ENCODE results near the gene CD300A.
A peak's percentile ranks its signal among the peaks of the same experiment; 100 is the strongest.

Gene CD300A

DNA sequence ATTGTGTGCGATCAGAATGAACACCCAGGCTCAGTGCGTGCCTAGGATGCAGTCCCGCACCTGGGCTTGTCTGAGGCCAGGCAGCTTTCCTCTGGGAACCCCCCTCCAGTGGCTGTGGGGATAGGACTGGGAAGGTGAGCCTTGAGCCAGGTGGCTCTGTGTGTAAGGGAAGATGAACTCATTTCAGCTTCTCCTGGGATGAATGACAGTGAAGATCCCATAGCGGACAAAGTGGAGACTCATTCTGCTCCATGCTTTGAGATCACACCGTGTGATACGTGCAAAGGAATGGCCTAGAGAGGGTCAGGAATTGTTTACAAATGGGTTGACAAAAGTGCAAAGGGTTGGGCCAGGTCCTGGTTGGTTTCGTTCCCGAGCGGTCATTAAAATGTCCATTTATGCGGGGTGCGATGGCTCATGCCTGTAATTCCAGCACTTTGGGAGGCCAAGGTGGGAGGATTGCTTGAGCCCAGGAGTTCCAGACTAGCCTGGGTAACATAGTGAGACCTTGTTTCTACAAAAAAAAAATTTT is 18.7 kb upstream of the CD300A start:
- H3K4me3 ChIP-seq (ENCODE audit: low read length in 2 of 2), result no peak overlapping the region
- H3K9me3 ChIP-seq (ENCODE audit: control insufficient read depth in 2 of 2, low read length in 2 of 2), result no peaks in the 10 kb centered on the region
- no peaks in the 10 kb centered on the region for H3K27me3 ChIP-seq (ENCODE audit: control insufficient read depth in 2 of 2, insufficient read depth in 2 of 2, low read length in 2 of 2)
- H3K36me3 ChIP-seq (ENCODE audit: control insufficient read depth in 2 of 2, insufficient read depth in 2 of 2, low read length in 2 of 2), result peaks cover 10 to 15% of the 10 kb centered on the region in 2 donors
- H3K27ac ChIP-seq (ENCODE audit: low read depth in 2 of 2, low read length in 2 of 2), result no peak overlapping the region
- peaks cover 27 to 39% of the 10 kb centered on the region in 2 donors for H3K4me1 ChIP-seq (ENCODE audit: control insufficient read depth in 2 of 2, insufficient read depth in 2 of 2, low read length in 2 of 2)
- no peak overlapping the region for H3K9ac ChIP-seq (ENCODE audit: low read depth in 1 of 2, low read length in 2 of 2)

- Histone ChIP-seq H3K27ac (ENCODE audit: low read depth in 2 of 2, low read length in 2 of 2) (no peak overlapping the region), H3K9me3 (ENCODE audit: control insufficient read depth in 2 of 2, low read length in 2 of 2) (no peaks in the 10 kb centered on the region), H3K4me3 (ENCODE audit: low read length in 2 of 2) (no peak overlapping the region), H3K36me3 (ENCODE audit: control insufficient read depth in 2 of 2, insufficient read depth in 2 of 2, low read length in 2 of 2) (peaks cover 10 to 15% of the 10 kb centered on the region in 2 donors), H3K27me3 (ENCODE audit: control insufficient read depth in 2 of 2, insufficient read depth in 2 of 2, low read length in 2 of 2) (no peaks in the 10 kb centered on the region), H3K4me1 (ENCODE audit: control insufficient read depth in 2 of 2, insufficient read depth in 2 of 2, low read length in 2 of 2) (peaks cover 26 to 41% of the 10 kb centered on the region in 2 donors), H3K9ac (ENCODE audit: low read depth in 1 of 2, low read length in 2 of 2) (no peak overlapping the region)
Measured at GRCh38 chr17:74448756-74449155, 17.7 kb upstream of the CD300A start.

- H3K4me3 ChIP-seq (ENCODE audit: low read length in 2 of 2), result no peak overlapping the region
- peaks cover 23 to 38% of the 10 kb centered on the region in 2 donors for H3K4me1 ChIP-seq (ENCODE audit: control insufficient read depth in 2 of 2, insufficient read depth in 2 of 2, low read length in 2 of 2)
- H3K36me3 ChIP-seq (ENCODE audit: control insufficient read depth in 2 of 2, insufficient read depth in 2 of 2, low read length in 2 of 2), result peaks cover 10 to 15% of the 10 kb centered on the region in 2 donors
- no peaks in the 10 kb centered on the region for H3K9me3 ChIP-seq (ENCODE audit: control insufficient read depth in 2 of 2, low read length in 2 of 2)
- H3K9ac ChIP-seq (ENCODE audit: low read depth in 1 of 2, low read length in 2 of 2), result no peak overlapping the region
- no peaks in the 10 kb centered on the region for H3K27me3 ChIP-seq (ENCODE audit: control insufficient read depth in 2 of 2, insufficient read depth in 2 of 2, low read length in 2 of 2)
- no peak overlapping the region for H3K27ac ChIP-seq (ENCODE audit: low read depth in 2 of 2, low read length in 2 of 2)
Measured at GRCh38 chr17:74449306-74449705, 17.1 kb upstream of the CD300A start.

DNA sequence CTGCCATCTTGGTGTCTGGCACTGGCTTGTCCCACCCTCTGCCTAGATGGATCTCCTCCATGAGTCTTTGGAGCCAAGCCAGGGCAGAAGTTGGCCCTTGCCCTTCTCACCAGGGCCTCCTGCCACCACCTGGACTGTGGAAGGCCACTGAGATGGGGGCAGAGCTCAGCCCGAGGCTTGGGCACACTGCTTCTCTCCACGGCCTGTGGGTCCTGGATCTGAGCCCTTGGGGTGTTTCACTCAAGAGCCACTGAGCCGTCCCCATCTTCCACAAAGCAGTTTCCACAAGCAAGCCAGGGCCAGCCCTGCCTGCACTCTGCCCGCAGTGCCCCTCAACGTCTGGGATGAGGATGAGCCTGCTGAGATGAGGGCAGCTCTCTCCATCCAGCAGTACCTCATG is 16.7 kb upstream of the CD300A start:
- no peak overlapping the region for H3K4me3 ChIP-seq (ENCODE audit: low read length in 2 of 2)
- H3K9ac ChIP-seq (ENCODE audit: low read depth in 1 of 2, low read length in 2 of 2), result no peak overlapping the region
- peaks cover 10 to 15% of the 10 kb centered on the region in 2 donors for H3K36me3 ChIP-seq (ENCODE audit: control insufficient read depth in 2 of 2, insufficient read depth in 2 of 2, low read length in 2 of 2)
- peak overlapping the region in 1 of 2 donors; percentile 9 for H3K27ac ChIP-seq (ENCODE audit: low read depth in 2 of 2, low read length in 2 of 2)
- H3K27me3 ChIP-seq (ENCODE audit: control insufficient read depth in 2 of 2, insufficient read depth in 2 of 2, low read length in 2 of 2), result no peaks in the 10 kb centered on the region
- H3K4me1 ChIP-seq (ENCODE audit: control insufficient read depth in 2 of 2, insufficient read depth in 2 of 2, low read length in 2 of 2), result peaks cover 23 to 38% of the 10 kb centered on the region in 2 donors
- H3K9me3 ChIP-seq (ENCODE audit: control insufficient read depth in 2 of 2, low read length in 2 of 2), result no peaks in the 10 kb centered on the region

DNA sequence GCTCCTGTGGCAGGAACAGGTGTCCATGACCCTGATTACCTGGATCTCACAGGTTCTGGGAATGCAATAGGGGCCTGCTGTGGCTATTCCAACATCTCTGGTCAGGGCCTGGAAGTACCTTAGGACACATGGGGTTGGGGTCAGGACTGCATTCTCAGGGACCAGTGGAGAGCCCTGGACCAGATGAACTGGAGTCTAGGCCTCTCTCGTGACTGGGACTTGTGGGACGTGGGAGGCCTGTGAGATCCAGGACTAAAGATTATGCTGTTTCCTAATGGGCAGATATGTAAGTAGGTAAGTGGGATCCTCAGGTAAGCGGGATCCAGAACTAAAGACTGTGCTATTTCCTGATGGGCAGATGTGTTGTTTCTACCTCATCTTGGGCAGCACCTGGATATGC is 16.2 kb upstream of the CD300A start:
- no peak overlapping the region for H3K4me3 ChIP-seq (ENCODE audit: low read length in 2 of 2)
- H3K27ac ChIP-seq (ENCODE audit: low read depth in 2 of 2, low read length in 2 of 2), result no peak overlapping the region
- peaks cover 10 to 15% of the 10 kb centered on the region in 2 donors for H3K36me3 ChIP-seq (ENCODE audit: control insufficient read depth in 2 of 2, insufficient read depth in 2 of 2, low read length in 2 of 2)
- H3K9ac ChIP-seq (ENCODE audit: low read depth in 1 of 2, low read length in 2 of 2), result no peak overlapping the region
- H3K9me3 ChIP-seq (ENCODE audit: control insufficient read depth in 2 of 2, low read length in 2 of 2), result no peaks in the 10 kb centered on the region
- H3K27me3 ChIP-seq (ENCODE audit: control insufficient read depth in 2 of 2, insufficient read depth in 2 of 2, low read length in 2 of 2), result no peaks in the 10 kb centered on the region
- peaks cover 27 to 40% of the 10 kb centered on the region in 2 donors for H3K4me1 ChIP-seq (ENCODE audit: control insufficient read depth in 2 of 2, insufficient read depth in 2 of 2, low read length in 2 of 2)

GRCh38 chr17:74450925-74451403 is 15.5 kb upstream of the CD300A start:
- peak overlapping the region in 1 of 2 donors; percentile 32 for H3K27ac ChIP-seq (ENCODE audit: low read depth in 2 of 2, low read length in 2 of 2)
- no peak overlapping the region for H3K9ac ChIP-seq (ENCODE audit: low read depth in 1 of 2, low read length in 2 of 2)
- peaks cover 27 to 41% of the 10 kb centered on the region in 2 donors for H3K4me1 ChIP-seq (ENCODE audit: control insufficient read depth in 2 of 2, insufficient read depth in 2 of 2, low read length in 2 of 2)
- H3K36me3 ChIP-seq (ENCODE audit: control insufficient read depth in 2 of 2, insufficient read depth in 2 of 2, low read length in 2 of 2), result peaks cover 10 to 15% of the 10 kb centered on the region in 2 donors
- no peak overlapping the region for H3K4me3 ChIP-seq (ENCODE audit: low read length in 2 of 2)
- H3K27me3 ChIP-seq (ENCODE audit: control insufficient read depth in 2 of 2, insufficient read depth in 2 of 2, low read length in 2 of 2), result no peaks in the 10 kb centered on the region
- no peaks in the 10 kb centered on the region for H3K9me3 ChIP-seq (ENCODE audit: control insufficient read depth in 2 of 2, low read length in 2 of 2)

DNA sequence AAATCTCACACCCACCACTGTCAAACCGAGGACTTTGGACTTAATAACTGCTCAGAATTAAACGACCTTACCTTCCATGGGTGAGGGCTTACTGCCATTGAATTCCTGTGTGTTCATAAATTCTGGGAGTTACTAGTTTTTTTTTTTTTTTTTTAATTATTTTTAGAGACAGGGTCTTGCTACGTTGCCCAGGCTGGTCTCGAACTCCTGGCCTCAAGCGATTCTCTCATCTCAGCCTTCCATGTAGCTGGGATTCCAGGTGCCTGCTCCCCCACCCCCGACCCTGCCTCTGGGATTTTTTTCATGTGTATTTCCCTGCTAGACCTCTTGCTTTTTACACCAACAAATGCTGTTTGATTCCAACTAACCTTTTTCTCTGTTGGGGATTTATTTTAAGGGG is 14.9 kb upstream of the CD300A start:
- Histone ChIP-seq H3K36me3 (ENCODE audit: control insufficient read depth in 2 of 2, insufficient read depth in 2 of 2, low read length in 2 of 2) (peaks cover 8 to 15% of the 10 kb centered on the region in 2 donors), H3K27ac (ENCODE audit: low read depth in 2 of 2, low read length in 2 of 2) (peak overlapping the region in 1 of 2 donors; percentile 25), H3K9ac (ENCODE audit: low read depth in 1 of 2, low read length in 2 of 2) (no peak overlapping the region), H3K4me1 (ENCODE audit: control insufficient read depth in 2 of 2, insufficient read depth in 2 of 2, low read length in 2 of 2) (peaks cover 27 to 44% of the 10 kb centered on the region in 2 donors), H3K27me3 (ENCODE audit: control insufficient read depth in 2 of 2, insufficient read depth in 2 of 2, low read length in 2 of 2) (no peaks in the 10 kb centered on the region), H3K4me3 (ENCODE audit: low read length in 2 of 2) (no peak overlapping the region), H3K9me3 (ENCODE audit: control insufficient read depth in 2 of 2, low read length in 2 of 2) (no peaks in the 10 kb centered on the region)

DNA sequence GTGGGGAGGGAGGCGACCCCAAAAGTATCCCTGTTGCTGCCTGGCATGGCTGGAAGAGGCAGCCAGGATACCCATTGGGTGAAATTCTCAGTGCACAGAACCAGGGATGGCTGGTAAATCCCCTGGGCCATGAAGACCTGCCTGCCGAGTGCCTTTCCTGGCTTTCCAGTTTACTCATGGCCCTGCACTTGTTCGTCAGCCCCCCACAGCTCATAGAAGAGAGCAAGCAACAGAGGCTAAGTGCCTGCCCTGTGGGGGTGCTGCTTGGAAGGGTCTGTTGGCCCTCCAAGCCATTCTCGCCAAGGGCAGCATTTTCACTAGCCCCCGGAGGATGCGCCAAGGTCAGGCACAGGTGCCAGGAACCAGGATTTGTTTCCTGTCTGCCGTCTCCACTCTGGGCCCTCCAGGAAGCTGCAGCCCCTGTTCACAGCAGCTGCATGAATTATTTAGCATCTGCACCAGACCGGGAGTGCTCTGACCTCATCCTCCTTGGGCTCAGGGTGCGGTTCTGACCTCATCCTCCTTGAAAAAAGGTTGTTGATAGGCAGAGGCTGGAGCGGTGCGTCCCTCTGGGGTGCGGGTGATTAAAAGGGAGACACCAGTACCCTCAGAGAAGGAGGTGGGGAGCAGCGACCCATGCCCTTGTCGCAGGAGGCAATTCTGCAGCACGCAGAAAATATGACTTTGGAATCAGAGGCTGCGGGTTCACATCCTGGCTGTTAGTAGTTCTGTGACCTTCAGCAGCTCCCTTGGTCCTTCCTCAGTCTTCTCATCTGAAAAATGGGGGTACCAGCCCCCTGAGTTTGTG is 14.2 kb upstream of the CD300A start:
- Histone ChIP-seq H3K27me3 (ENCODE audit: control insufficient read depth in 2 of 2, insufficient read depth in 2 of 2, low read length in 2 of 2) (no peaks in the 10 kb centered on the region), H3K4me3 (ENCODE audit: low read length in 2 of 2) (no peak overlapping the region), H3K4me1 (ENCODE audit: control insufficient read depth in 2 of 2, insufficient read depth in 2 of 2, low read length in 2 of 2) (peaks cover 27 to 43% of the 10 kb centered on the region in 2 donors), H3K9me3 (ENCODE audit: control insufficient read depth in 2 of 2, low read length in 2 of 2) (no peaks in the 10 kb centered on the region), H3K27ac (ENCODE audit: low read depth in 2 of 2, low read length in 2 of 2) (peak overlapping the region in 1 of 2 donors; percentile 25), H3K9ac (ENCODE audit: low read depth in 1 of 2, low read length in 2 of 2) (peak overlapping the region in 1 of 2 donors; percentile 74), H3K36me3 (ENCODE audit: control insufficient read depth in 2 of 2, insufficient read depth in 2 of 2, low read length in 2 of 2) (peaks cover 2 to 11% of the 10 kb centered on the region in 2 donors)

DNA sequence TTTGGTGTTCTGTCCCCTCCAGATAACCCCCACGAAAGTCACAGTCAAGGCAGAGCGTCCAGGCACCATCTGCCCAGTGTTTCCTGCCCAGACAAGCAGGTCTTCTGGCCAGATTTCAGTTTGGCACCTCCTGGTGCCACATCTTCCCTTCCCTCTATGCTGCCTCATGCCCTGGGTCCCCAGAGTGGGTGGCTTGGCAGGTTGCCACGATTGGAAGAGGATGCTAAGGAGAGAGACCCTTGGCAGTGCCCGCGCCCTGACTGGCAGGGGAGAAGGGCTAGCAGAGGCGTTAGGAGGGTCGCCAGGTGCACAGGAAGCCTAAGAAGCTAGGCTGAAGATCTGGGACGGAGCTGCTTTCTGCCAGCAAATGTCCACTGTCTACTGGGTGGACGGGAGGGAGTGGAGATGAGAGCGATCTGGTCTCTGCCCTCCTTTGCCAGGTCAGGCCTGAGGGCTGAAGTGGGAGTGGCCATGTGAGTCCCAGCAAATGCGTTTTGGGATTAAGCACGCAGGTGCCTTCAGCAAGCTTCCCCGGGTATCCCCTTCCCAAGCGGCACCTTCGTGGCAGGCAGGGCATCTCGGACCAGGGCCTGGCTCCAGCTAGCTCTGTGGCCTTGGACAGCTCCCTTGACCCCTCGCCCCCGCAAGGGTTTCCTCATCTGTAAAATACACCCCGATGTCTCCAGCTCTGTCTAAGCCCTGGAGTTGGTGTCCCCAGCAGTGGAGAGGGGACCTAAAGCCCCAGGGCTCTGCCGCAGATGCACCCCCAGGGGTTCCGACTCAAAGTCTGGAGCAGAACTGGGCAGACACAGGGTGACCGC is 13.4 kb upstream of the CD300A start:
- Histone ChIP-seq H3K9ac (ENCODE audit: low read depth in 1 of 2, low read length in 2 of 2) (peak overlapping the region; percentile 41 to 74), H3K9me3 (ENCODE audit: control insufficient read depth in 2 of 2, low read length in 2 of 2) (no peaks in the 10 kb centered on the region), H3K27me3 (ENCODE audit: control insufficient read depth in 2 of 2, insufficient read depth in 2 of 2, low read length in 2 of 2) (no peaks in the 10 kb centered on the region), H3K4me3 (ENCODE audit: low read length in 2 of 2) (peak overlapping the region in 1 of 2 donors; percentile 54), H3K27ac (ENCODE audit: low read depth in 2 of 2, low read length in 2 of 2) (peak overlapping the region in 1 of 2 donors; percentile 6), H3K4me1 (ENCODE audit: control insufficient read depth in 2 of 2, insufficient read depth in 2 of 2, low read length in 2 of 2) (peaks cover 30 to 43% of the 10 kb centered on the region in 2 donors), H3K36me3 (ENCODE audit: control insufficient read depth in 2 of 2, insufficient read depth in 2 of 2, low read length in 2 of 2) (peaks cover 0 to 5% of the 10 kb centered on the region in 2 donors)
